GM19025 (cell line): Measurements from ENCODE around the gene PTGES3.
"Not testable (repeated sequence)": the region's sequence is repeated elsewhere in the genome, so short reads cannot be mapped to it uniquely, and the experiment has no call there.

Experiments used
- ATAC-seq: cut with Tn5 transposase; IDR thresholded peaks from one replicate; pipeline ENCODE4 v1.9.1; 2021; ENCODE audit warnings: mild to moderate bottlenecking, low read depth, moderate library complexity; ENCODE audit not compliant: unreplicated experiment

The PTGES3 gene

GRCh38 chr12:56658921-56659320 is 29.2 kb downstream of the PTGES3 start:
- ATAC-seq, result no peak

DNA sequence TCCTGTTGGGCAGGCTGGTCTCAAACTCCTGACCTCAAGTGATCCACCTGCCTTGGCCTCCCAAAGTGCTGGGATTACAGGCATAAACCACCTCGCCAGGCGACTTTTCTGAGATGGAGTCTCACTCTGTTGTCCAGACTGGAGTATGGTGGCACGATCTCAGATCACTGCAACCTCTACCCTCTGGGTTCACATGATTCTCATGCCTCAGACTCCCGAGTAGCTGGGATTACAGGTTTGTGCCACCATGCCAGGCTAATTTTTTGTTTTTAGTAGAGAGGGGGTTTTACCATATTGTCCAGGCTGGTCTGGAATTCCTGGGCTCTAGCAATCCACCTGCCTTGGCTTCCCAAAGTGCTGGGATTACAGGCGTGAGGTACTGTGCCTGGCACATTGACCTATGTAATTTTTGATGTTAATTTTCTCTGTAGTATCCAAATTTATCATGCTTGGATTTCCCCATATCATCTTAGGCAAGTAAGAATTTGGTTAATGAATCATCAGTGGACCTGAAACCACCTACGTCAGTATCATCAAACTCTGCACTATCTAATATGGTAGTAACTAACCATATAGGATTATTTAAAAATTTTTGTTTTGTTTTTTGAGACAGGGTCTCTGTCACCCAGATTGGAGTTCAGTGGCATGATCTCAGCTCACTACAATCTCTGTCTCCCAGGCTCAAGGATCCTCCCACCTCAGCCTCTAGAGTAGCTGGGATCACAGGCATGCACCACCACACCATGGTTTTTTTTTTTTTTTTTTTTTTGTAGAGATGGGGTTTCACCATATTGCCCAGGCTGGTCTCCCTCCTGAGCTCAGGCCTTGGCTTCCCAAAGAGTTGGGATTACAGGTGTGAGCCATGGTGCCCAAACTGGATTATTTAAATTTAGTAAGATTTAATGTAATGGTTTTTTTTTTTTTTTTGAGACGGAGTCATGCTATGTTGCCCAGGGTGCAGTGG is 30.4 kb downstream of the PTGES3 start:
- no peak for ATAC-seq

DNA sequence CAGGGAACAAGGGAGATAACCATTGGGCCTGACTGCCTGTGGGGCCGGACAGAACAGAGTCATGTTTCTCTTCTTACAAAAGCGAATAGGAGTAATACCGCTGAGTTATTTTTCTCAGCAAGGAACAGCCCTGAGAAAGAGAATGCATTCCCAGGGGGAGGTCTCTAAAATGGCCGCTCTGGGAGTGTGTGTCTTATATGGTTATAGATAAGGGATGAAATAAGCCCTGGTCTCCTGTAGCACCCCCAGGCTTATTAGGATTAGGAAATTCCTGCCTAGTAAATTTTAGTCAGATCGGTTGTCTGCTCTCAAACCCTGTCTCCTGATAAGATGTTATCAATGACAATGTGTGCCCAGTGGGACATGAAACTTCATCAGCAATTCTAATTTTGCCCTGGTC is 34.3 kb downstream of the PTGES3 start:
- ATAC-seq, result not testable (repeated sequence)

DNA sequence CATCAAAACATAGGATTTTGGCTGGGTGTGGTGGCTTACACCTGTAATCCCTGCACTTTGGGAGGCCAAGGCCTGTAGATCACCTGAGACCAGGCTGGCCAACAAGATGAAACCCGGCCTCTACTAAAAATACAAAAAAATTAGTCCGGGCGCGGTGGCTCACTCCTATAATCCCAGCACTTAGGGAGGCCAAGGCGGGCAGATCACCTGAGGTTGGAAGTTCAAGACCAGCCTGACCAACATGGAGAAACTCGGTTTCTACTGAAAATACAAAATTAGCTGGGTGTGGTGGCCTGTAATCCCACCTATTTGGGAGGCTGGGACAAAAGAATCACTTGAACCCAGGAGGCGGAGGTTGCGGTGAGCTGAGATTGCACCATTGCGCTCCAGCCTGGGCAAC is 40.1 kb downstream of the PTGES3 start:
- ATAC-seq, result not testable (repeated sequence)

DNA sequence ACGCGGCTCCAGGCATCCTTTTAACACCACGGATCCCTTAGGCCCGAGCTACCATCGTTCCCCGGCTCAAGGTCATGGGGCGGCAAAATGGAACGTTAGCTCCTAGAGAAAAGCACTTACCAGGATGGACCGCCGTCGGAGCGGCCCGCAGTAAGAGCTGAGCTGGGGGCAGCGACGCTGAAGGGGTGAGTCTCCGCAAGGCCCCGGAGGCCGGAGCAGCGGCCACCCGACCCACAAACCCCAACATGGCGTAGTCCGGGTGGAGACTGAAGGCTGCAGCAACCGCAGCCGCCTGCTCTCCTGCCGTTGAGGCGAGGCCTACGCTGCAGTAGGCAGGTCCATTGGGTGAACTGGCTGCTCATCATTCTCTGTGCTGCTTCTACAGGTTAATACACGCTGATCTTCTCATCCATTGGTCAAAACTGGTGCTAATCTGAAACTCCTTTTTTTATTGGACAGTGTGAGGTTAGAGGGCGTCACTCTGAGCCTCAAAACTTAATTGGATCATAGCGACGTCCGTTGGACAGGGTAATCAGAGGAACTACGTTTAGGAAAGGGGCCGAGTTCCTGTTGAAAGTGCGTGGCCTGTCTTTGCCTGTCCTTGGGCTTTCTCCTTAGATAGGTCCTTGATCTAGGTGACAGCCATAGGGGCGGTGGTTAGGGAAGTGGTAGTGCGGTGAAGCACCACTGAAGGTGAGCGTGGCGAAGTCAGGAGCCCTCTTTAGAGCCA is 42.2 kb downstream of the PTGES3 start, which contains the start of gene ATP5F1B:
ATP5F1B (minus strand) TSS at position 268 of the 730 bp plus-strand sequence; CDS start at position 247, 21 bp downstream.
- ATAC-seq, result peak; percentile 99

DNA sequence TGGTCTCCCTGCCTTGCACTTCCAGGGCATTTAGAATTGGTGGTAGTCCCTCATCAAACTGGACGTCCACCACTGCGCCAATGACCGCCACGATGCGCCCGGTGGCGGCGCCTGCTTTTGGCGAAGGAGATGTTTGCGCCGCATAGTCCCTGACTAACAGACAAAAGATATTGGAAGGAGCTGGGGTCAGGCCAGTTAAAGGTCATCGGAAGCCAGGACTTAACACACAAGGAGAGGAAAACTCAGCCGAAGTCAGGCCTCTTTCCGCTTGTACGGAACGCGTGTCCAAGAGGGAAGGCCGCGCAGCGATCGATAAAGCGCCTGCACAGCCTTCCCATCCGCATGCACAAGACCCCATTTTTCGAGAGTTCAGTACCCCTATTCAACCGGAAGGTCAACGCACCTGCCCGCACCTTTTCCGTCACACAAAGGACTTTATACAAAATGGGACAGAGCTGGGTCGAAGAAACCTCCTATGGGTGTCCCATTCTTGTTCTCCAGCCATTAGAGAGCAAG is 42.8 kb downstream of the PTGES3 start:
- no peak for ATAC-seq

GRCh38 chr12:56644654-56645053 is 43.4 kb downstream of the PTGES3 start:
- ATAC-seq, result no peak

- ATAC-seq, result no peak
These were observed 46.9 kb downstream of the PTGES3 start for GRCh38 chr12:56641219-56641618.

DNA sequence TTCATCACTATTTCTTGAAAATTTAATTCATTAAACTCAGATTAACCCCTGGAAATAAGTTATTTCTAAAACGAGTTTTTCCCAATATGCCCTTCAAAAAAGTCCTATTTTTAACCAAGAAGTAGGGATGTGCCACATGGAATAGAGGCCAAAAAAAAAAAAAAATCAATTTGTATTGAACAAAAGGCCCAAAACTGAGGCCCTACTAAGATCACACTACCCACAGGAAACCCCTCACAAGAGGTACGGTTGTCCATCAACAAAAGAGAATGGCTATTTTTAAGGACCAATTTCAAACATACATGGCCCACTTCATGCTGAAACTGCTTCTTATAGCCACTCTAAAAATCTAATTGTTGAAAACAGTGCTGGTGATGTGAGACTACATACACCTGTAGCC is 50.5 kb downstream of the PTGES3 start:
- ATAC-seq, result no peak

DNA sequence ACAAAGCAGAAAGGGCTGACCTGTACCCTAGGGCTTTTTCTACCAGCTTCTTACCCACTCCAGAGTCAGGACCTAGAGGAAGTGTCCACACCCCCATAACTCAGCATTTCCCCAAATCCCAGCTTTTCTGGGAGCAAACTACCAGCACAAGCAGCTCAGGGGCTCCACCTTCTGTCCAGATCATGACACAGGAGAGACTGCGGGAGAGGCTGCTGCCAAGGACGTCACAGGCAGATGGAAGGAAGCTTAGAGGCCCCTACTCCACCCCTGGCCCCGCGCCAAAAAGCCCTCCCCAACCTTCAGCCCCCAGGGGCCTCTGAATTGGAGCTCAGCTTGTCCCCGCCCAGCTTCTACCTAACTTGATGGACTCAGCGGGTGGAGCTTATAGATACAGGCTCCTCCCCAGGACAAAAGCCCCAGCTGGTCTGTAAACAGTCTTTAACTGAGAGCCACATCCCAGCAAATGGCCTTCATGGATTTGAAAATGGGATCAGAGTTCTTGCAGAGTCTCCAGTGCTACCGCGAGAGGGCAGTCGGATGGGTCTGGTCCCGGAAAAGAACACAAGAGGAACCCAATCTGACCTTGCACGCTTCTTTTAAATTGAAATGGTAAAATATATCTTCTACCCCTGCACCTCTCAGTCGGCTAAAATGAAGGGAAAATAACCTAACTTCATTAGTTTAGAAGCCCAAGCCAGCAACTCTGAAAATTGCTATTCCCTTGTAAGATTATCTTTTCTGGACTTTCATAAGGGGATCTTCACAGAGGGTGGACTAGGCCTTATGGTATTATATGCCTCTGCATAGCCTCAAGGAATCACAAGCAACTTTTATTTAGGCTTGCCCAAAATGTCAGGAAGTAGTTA is 51.2 kb downstream of the PTGES3 start:
- peak; percentile 43 for ATAC-seq

DNA sequence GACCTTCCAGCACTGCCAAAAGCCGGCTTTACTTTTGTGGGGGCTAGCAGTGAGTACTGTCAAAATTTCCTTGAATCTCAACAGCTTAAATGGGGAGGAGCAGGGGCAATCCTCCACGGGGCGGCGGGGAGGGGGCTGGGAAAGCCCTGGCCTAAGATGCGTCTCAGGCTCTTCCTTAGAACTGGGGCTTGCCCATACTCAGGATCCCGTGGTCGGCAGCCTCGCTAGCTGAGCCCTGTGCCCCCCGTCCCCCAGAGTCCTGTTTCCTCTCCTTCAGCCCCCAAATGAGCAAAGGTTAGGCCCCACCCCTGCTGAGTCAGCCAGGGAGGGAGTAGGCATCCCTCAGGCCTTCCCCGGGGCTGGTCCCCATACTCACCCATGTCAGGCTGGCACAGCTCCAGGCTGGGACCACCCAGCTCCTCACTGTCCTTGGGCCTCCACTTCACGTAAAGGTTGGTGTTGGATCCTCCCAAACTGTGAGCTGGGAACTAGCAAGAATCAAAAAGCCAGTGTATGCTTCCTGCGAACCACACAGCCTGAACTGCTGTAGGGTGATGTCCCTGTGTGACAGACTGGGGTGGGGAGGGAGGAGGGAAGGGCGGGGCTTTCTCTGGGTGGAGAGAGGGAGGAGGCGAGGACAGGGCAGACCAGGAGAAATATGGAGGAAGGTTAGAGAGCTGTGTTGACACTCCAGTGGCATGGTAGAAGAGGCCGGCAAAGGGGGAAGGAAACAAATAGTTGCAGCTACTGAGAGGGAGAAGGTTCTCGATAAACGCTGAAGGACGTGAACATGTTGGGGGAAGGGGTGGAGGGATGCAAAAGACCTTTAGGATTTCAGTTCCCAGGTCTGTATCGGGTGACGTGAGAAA is 52.0 kb downstream of the PTGES3 start:
- peak; percentile 40 for ATAC-seq

DNA sequence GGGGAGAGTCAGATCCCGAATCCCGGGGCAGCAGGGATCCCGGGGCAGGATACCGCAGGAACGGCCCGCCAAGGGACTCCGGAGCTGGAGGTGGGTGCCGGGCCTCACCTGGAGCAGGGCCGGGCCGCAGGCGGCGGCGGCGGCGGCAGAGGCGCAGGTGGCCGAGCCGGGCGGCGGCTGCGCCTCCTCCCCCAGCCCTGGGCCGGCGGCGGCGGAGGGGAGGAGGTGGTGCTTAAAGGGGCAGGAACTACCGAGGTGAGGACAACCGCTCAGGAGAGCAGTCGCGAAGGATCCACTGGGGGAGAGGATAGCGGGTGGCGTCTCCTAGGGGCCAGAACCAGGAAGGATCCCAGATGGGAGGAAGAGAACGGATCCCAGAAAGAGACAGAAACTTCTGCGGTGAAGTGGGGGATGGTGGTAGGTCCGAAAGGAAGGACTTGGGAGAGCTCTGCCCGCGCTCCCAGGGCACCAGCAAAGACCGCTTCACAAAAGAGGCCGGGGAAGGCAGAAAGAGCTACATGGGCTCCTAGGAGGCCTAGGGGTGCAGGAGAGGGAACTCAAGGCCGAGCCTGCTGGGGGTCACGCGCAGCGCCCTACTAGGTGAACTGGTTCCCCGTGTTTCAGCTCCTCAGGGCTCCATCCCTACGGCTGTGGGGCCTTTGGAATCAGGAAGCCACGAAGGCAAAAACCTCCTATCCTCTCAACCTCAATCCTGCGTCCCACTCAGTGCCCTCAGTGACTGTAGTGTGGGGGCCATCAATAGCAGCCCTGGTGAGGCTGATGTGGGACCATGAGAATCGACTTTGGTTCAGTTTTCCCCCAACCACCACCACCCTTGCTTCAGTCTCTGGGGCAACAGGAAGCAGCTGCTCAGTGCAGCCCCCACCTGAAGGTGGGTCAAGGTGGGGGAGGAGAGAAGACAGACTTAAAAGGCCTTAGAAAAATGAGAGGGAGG is 53.0 kb downstream of the PTGES3 start:
- ATAC-seq, result peak; percentile 34

GRCh38 chr12:56634242-56634836 is 53.7 kb downstream of the PTGES3 start:
- ATAC-seq, result no peak

- no peak for ATAC-seq
These were observed 54.4 kb downstream of the PTGES3 start for GRCh38 chr12:56633468-56634241.

DNA sequence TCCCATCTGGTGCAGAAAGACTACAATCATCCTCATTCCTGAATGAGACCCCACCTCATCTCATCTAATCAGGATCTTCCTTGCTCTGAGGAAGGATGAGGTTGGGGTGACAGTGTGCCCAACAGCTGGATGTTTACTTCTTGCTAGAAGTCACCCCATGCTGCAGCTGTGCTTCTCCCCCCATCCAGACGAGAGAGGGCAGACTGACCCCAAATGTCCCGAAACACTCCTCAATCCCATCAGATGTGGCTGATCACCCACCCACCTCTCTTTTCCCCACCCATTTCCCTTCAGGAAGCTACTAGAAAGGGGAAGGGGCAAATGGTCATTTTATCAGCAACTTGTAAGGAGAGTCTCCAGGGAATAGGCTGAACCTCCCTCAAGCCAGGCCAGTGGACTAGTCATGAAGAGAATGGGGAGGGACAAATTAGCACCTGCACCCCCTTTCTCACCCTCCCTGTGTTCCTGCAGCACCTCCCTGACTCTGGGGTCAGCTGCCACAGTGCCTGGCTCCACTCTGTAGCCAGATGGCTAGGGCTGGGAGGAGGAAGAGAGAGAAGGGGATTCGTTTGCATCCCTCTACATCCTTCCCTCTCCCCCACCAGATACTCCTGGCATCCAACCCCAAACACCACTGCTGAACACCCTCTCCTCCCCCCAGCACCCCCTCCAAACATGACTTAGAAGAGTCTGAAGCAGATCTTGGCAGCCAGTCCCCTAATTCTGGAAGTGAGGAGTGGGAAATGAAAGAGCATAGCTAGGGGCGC is 55.2 kb downstream of the PTGES3 start:
- no peak for ATAC-seq
